PC-3 (cell line): Measurements from ENCODE around the gene FBXO2. TPM values are rescaled to one million over a fixed set of nuclear protein-coding genes. Genes with fewer than 3 reads are reported as not detected.

Source experiments
- ATAC-seq: fragments of 200-7000 bp; cut with Tn5 transposase; 2 replicates; pipeline ENCODE4 v1.9.1; 2020; ENCODE audit warnings: mild to moderate bottlenecking, moderate library complexity
- BruUV-seq: library from RNA; stranded (reverse); fragments of 400-500 nt; replicated peaks from 2 replicates; lab custom pipeline; 2021; lab: Mats Ljungman, UMichigan
- CTCF ChIA-PET: fragments of 300-600 bp; sonication (Branson Sonifier 250); formaldehyde crosslinking; loops from one replicate; lab custom pipeline; 2022; ENCODE audit warnings: antibody characterized with exemption; lab: Charles Lee
- POLR2A ChIA-PET: fragments of 300-600 bp; sonication (Branson Sonifier 250); formaldehyde crosslinking; loops from one replicate; lab custom pipeline; 2022; ENCODE audit warnings: antibody characterized with exemption; ENCODE audit not compliant: unreplicated experiment; lab: Charles Lee
- DNase-seq: peaks from one replicate; pipeline ENCODE4 v3.0.0-alpha.2; 2015
- H2AFZ ChIP-seq: fragments of 300-600 bp; sonication (generic); 2 replicates; pipeline ENCODE4 v1.6.0; 2016; ENCODE audit warnings: antibody characterized with exemption, low read length
- H3F3A ChIP-seq: fragments of 300-600 bp; sonication (generic); one replicate; pipeline ENCODE4 v1.6.0; 2017; ENCODE audit warnings: antibody characterized with exemption, low read length, control low read depth, mild to moderate bottlenecking; ENCODE audit not compliant: unreplicated experiment
- H3K27ac ChIP-seq: fragments of 300-600 bp; sonication (generic); 2 replicates; pipeline ENCODE4 v1.5.1; 2016; ENCODE audit warnings: mild to moderate bottlenecking, low read length
- H3K27me3 ChIP-seq: fragments of 300-600 bp; sonication (generic); 2 replicates; pipeline ENCODE4 v1.6.1; 2016; ENCODE audit warnings: low read length, mixed read lengths
- H3K36me3 ChIP-seq: fragments of 300-600 bp; sonication (generic); 2 replicates; pipeline ENCODE4 v1.6.1; 2016; ENCODE audit warnings: low read depth, mixed run types, low read length, mixed read lengths
- H3K4me1 ChIP-seq: fragments of 300-600 bp; sonication (generic); 2 replicates; pipeline ENCODE4 v1.5.1; 2016; ENCODE audit warnings: low read length; ENCODE audit not compliant: insufficient read depth
- H3K4me2 ChIP-seq: fragments of 300-600 bp; sonication (generic); 2 replicates; pipeline ENCODE4 v1.6.0; 2016; ENCODE audit warnings: low read length
- H3K4me3 ChIP-seq: fragments of 300-600 bp; sonication (generic); 2 replicates; pipeline ENCODE4 v1.5.1; 2016; ENCODE audit warnings: mild to moderate bottlenecking, low read length, mixed read lengths
- H3K79me2 ChIP-seq: fragments of 300-600 bp; sonication (generic); 2 replicates; pipeline ENCODE4 v1.6.1; 2017; ENCODE audit warnings: low read length, mixed read lengths
- H3K9ac ChIP-seq: fragments of 300-600 bp; sonication (generic); 2 replicates; pipeline ENCODE4 v1.6.0; 2016; ENCODE audit warnings: mild to moderate bottlenecking, low read length
- H3K9me2 ChIP-seq: fragments of 300-600 bp; sonication (generic); replicated peaks from 2 replicates; pipeline ENCODE4 v1.6.1; 2016; ENCODE audit warnings: mixed run types, low read length, mixed read lengths
- H3K9me3 ChIP-seq: fragments of 300-600 bp; sonication (generic); 2 replicates; pipeline ENCODE4 v1.6.1; 2016; ENCODE audit warnings: low read length, mixed read lengths
- H4K20me1 ChIP-seq: fragments of 300-600 bp; sonication (generic); 2 replicates; pipeline ENCODE4 v1.6.1; 2016; ENCODE audit warnings: low read length, mixed read lengths
- EZH2 ChIP-seq: fragments of 300-600 bp; sonication (generic); IDR thresholded peaks from one replicate; pipeline ENCODE4 v1.6.1; 2017; ENCODE audit warnings: antibody characterized with exemption, mild to moderate bottlenecking, low read length; ENCODE audit not compliant: unreplicated experiment
- EZH2phosphoT487 ChIP-seq: fragments of 300-600 bp; sonication (generic); IDR thresholded peaks from 2 replicates; pipeline ENCODE4 v1.6.1; 2018; ENCODE audit warnings: mild to moderate bottlenecking, antibody characterized with exemption, low read length, borderline replicate concordance
- intact Hi-C: fragments of 100-400 bp; cut with micrococcal nuclease; formaldehyde crosslinking; loops from 2 replicates; pipeline ENCODE4 v1.9.0; 2023
- total RNA-seq: library from RNA; depleted of rRNA; stranded (reverse); fragments of >200 nt; gene quantifications from 2 replicates; pipeline ENCODE4 v1.2.3, GENCODE V29; 2014
- TF ChIP-seq, protein P1 (sequence below): fragments of 300-600 bp; sonication (generic); conservative IDR thresholded peaks from 2 replicates; pipeline ENCODE4 v1.5.1; 2017; ENCODE audit warnings: antibody characterized with exemption, low read depth, mild to moderate bottlenecking, low read length

FBXO2 gene
- total RNA-seq, 1 experiment from 2014 or later, result 15.3 TPM

- Histone ChIP-seq H3K9me3 (no peaks in the 10 kb centered on the region), H3K27ac (no peak overlapping the region), H2AFZ (no peak overlapping the region), H3K79me2 (no peaks in the 10 kb centered on the region), H3K4me3 (no peak overlapping the region), H4K20me1 (no peaks in the 10 kb centered on the region), H3K4me2 (no peak overlapping the region), H3K4me1 (peaks cover 13% of the 10 kb centered on the region), H3K27me3 (peaks cover 4% of the 10 kb centered on the region; the same call in 1 of the 2 replicates), H3K9me2 (no peaks in the 10 kb centered on the region), H3K9ac (no peak overlapping the region), H3F3A (no peaks in the 10 kb centered on the region), H3K36me3 (no peaks in the 10 kb centered on the region)
- intact Hi-C loops, result no loop called here
- ATAC-seq (no peak), DNase-seq (no peak)
- POLR2A ChIA-PET, result no interaction called here
- TF ChIP-seq, protein P1, sequence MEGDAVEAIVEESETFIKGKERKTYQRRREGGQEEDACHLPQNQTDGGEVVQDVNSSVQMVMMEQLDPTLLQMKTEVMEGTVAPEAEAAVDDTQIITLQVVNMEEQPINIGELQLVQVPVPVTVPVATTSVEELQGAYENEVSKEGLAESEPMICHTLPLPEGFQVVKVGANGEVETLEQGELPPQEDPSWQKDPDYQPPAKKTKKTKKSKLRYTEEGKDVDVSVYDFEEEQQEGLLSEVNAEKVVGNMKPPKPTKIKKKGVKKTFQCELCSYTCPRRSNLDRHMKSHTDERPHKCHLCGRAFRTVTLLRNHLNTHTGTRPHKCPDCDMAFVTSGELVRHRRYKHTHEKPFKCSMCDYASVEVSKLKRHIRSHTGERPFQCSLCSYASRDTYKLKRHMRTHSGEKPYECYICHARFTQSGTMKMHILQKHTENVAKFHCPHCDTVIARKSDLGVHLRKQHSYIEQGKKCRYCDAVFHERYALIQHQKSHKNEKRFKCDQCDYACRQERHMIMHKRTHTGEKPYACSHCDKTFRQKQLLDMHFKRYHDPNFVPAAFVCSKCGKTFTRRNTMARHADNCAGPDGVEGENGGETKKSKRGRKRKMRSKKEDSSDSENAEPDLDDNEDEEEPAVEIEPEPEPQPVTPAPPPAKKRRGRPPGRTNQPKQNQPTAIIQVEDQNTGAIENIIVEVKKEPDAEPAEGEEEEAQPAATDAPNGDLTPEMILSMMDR, result no peak
- TF ChIP-seq EZH2 (no peak), EZH2phosphoT487 (no peak)
- CTCF ChIA-PET, result no interaction called here
- no TSS peak for BruUV-seq
Observed at GRCh38 chr1:11697188-11697892, 43.1 kb upstream of the FBXO2 start.

DNA sequence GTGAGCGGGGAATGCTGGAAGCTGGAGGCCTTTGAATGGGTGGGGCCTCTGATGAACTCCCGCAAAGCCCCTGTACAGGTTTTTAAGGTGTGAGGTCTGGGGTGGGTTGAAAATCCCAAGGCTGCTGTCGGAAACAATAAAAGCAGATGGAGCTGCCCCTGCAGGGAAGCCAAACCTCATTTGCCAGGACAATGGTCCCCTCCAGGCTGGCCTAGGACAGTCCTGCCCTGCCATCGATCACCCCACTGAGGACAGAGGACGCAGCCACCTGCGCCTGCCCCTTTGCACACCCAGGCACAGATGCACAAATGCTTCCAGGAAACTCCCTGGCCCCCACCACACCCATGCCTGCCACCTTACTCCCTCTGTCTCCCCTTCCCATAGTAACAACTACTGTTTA lies 41.6 kb upstream of the FBXO2 start:
- H3K27me3 ChIP-seq, result peaks cover 11% of the 10 kb centered on the region
- H3K4me2 ChIP-seq, result no peak overlapping the region
- H3F3A ChIP-seq, result no peaks in the 10 kb centered on the region
- ChIA-PET CTCF (no interaction called here), POLR2A (interaction anchor here (0.6 kb wide), 1 partner anchor 212 kb away, joined by 6 read pairs; no protein-coding TSS in a partner anchor)
- H3K36me3 ChIP-seq, result no peaks in the 10 kb centered on the region
- H3K79me2 ChIP-seq, result no peaks in the 10 kb centered on the region
- no peak overlapping the region for H2AFZ ChIP-seq
- no peak overlapping the region for H3K9ac ChIP-seq
- BruUV-seq, result no TSS peak
- TF ChIP-seq, protein P1, result no peak
- TF ChIP-seq EZH2 (no peak), EZH2phosphoT487 (no peak)
- H4K20me1 ChIP-seq, result no peaks in the 10 kb centered on the region
- intact Hi-C loops, result no loop called here
- no peak overlapping the region for H3K27ac ChIP-seq
- H3K4me3 ChIP-seq, result no peak overlapping the region
- H3K4me1 ChIP-seq, result peaks cover 17% of the 10 kb centered on the region
- no peaks in the 10 kb centered on the region for H3K9me2 ChIP-seq
- DNase-seq (no peak), ATAC-seq (no peak)
- no peaks in the 10 kb centered on the region for H3K9me3 ChIP-seq

GRCh38 chr1:11693917-11694316 lies 39.7 kb upstream of the FBXO2 start:
- POLR2A ChIA-PET, result no interaction called here
- no peak overlapping the region for H3K4me2 ChIP-seq
- DNase-seq (no peak), ATAC-seq (no peak)
- no peaks in the 10 kb centered on the region for H3K9me3 ChIP-seq
- H3K79me2 ChIP-seq, result no peaks in the 10 kb centered on the region
- intact Hi-C loops, result no loop called here
- no peak overlapping the region for H3K27ac ChIP-seq
- TF ChIP-seq EZH2phosphoT487 (no peak), EZH2 (no peak)
- no peak overlapping the region for H2AFZ ChIP-seq
- no peaks in the 10 kb centered on the region for H4K20me1 ChIP-seq
- H3K27me3 ChIP-seq, result peaks cover 24% of the 10 kb centered on the region
- no peaks in the 10 kb centered on the region for H3K36me3 ChIP-seq
- CTCF ChIA-PET, result no interaction called here
- no peak overlapping the region for H3K9ac ChIP-seq
- no peak overlapping the region for H3K4me3 ChIP-seq
- H3F3A ChIP-seq, result no peaks in the 10 kb centered on the region
- peaks cover 19% of the 10 kb centered on the region for H3K4me1 ChIP-seq
- BruUV-seq, result no TSS peak
- H3K9me2 ChIP-seq, result no peaks in the 10 kb centered on the region
